DMS53 treated with DMSO at 0.1 percent for 48 hours (cell line): ENCODE results near the gene ANKRD53.

Experiments used
- DNase-seq: peaks from one replicate; lab custom pipeline; 2025; ENCODE audit not compliant: unreplicated experiment; lab: John Stamatoyannopoulos, UW

Gene ANKRD53

GRCh38 chr2:70964133-70964532, 14.3 kb upstream of the ANKRD53 start:
- no peak for DNase-seq

- no peak for DNase-seq
Observed at GRCh38 chr2:70964596-70965386, 13.6 kb upstream of the ANKRD53 start.

GRCh38 chr2:70965506-70965905, 12.9 kb upstream of the ANKRD53 start:
- no peak for DNase-seq

- no peak for DNase-seq
Observed at GRCh38 chr2:70966681-70967080, 11.7 kb upstream of the ANKRD53 start.

GRCh38 chr2:70967189-70967588, 11.2 kb upstream of the ANKRD53 start:
- DNase-seq, result no peak

- no peak for DNase-seq
Observed at GRCh38 chr2:70974592-70974991, 3.8 kb upstream of the ANKRD53 start.

GRCh38 chr2:70975237-70975636, 3.2 kb upstream of the ANKRD53 start:
- DNase-seq, result no peak

- no peak for DNase-seq
Observed at GRCh38 chr2:70977605-70978205, 725 bp upstream of the ANKRD53 start.

GRCh38 chr2:70979180-70979488, 704 bp downstream of the ANKRD53 start:
- no peak for DNase-seq

GRCh38 chr2:70979626-70980025, 1.2 kb downstream of the ANKRD53 start:
- DNase-seq, result no peak

GRCh38 chr2:70981421-70981820, 3.0 kb downstream of the ANKRD53 start:
- no peak for DNase-seq

GRCh38 chr2:70981866-70982810, 3.7 kb downstream of the ANKRD53 start:
- no peak for DNase-seq

GRCh38 chr2:70982971-70983370, 4.5 kb downstream of the ANKRD53 start:
- no peak for DNase-seq

GRCh38 chr2:70983506-70984227, 5.2 kb downstream of the ANKRD53 start:
- DNase-seq, result no peak

GRCh38 chr2:70984228-70984575, 5.8 kb downstream of the ANKRD53 start:
- no peak for DNase-seq

- DNase-seq, result no peak
Observed at GRCh38 chr2:70984576-70985282, 6.3 kb downstream of the ANKRD53 start.

- no peak for DNase-seq
Observed at GRCh38 chr2:70985283-70985688, 6.9 kb downstream of the ANKRD53 start.

GRCh38 chr2:70985956-70986355, 7.5 kb downstream of the ANKRD53 start:
- DNase-seq, result no peak

- no peak for DNase-seq
Observed at GRCh38 chr2:70986499-70987189, 8.2 kb downstream of the ANKRD53 start.

GRCh38 chr2:70987386-70987785, 9.0 kb downstream of the ANKRD53 start:
- DNase-seq, result no peak
